Subcutaneous adipose tissue (tissue), 4 donors: ENCODE data around the gene KCNE5. TPM values are rescaled to one million over a fixed set of nuclear protein-coding genes. Genes with fewer than 3 reads are reported as not detected.

Experiments used
- CTCF ChIP-seq: fragments of 450-650 bp; IDR thresholded peaks from one replicate; pipeline ENCODE4 v1.5.1; 2016; ENCODE audit warnings: low read depth, mild to moderate bottlenecking, control low read depth, antibody characterized with exemption, moderate library complexity
- total RNA-seq, 4 donors: library from RNA; depleted of rRNA; stranded (reverse); fragments of >200 nt; gene quantifications; one replicate each; pipeline ENCODE4 v1.1.0, GENCODE V29; 2016

The KCNE5 gene
- total RNA-seq, result 1 to 10 TPM in 1 of 4 donors, not detected in 3; 1.0 TPM

DNA sequence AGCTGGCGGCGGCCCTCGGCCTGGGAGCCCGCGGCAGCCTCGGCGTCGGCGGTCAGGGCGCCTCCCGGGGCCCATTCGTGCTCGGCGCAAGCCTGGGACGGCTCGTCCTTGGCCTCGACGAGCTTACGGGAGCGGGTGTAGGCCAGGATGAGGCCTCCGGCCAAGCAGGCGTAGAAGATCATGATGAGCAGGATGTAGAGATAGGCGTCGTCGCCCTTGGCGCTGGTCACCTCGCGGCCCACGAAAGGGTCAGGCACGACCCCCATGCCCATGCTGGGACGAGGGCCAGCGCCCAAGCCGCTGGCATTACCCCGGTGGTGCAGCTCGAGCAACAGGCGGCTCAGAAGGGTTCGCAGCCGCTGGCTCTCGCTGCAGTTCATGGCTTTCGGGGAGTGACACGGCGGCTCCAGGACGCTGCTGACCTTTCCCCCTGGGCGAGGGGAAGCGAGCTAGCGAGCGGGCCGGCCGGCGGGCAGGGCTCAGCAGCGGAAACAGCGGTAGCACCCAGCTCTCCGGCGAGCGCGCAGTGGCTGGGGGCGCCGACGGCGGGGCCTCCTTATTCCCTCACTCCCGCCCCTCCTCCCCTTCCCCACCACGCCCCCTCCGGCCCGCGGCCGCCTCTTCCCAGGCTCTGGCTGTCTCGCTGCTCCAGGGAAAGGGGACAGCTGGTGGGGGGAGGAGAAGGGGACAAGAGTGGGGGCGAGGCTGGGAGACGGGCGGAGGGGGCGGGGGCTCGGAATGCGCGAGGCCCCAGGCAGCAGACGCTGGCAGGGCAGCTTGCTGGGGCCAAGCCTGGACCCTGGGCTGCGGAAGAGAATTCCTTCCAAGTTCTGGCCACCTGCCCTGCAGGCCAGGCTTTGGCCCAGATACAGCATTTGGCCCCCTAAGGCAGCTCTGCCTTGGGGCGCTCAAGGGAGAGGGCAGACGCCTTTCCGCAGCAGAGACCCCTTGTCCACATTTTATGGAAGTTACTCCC is at the start of gene KCNE5:
Gene KCNE5, minus strand, starts transcription at position 532 of the 976 bp plus-strand sequence. Its CDS starts 152 bp downstream, at position 380.
- no peak for TF ChIP-seq CTCF

GRCh38 chrX:109672239-109672638 is 47.3 kb upstream of the KCNE5 start:
- TF ChIP-seq CTCF, result no peak

DNA sequence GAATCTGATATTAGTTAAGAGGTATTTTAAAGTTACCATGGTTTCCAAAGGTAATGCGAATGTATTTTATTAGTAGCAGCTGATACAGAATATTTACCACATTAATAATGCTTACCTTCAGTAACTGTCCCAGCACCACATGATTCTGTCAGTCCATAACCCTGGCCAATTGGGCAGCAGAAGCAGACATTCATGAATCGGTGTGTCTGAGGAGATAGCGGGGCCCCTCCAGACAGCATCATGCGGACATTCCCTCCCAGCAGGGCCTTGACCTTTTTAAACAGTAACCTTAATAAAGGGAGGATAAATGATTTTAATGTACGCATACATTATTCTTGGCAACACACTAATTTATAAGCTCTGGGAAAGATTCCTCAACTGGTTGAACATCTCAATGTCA is 43.0 kb upstream of the KCNE5 start:
- no peak for TF ChIP-seq CTCF

- no peak for TF ChIP-seq CTCF
Observed at GRCh38 chrX:109660435-109661143, 35.6 kb upstream of the KCNE5 start.

GRCh38 chrX:109658391-109658790 is 33.4 kb upstream of the KCNE5 start:
- TF ChIP-seq CTCF, result no peak

- TF ChIP-seq CTCF, result no peak
Observed at GRCh38 chrX:109656774-109657173, 31.8 kb upstream of the KCNE5 start.
